Fibroblast of mammary gland (primary cell): ENCODE measurements around the gene GPR61.

Experiments
- DNase-seq: peaks from one replicate; pipeline ENCODE4 v3.0.0-alpha.2; 2010; ENCODE audit warnings: low read depth
- H3K4me3 ChIP-seq: 2 replicates; pipeline ENCODE4 v1.5.1; 2011; ENCODE audit warnings: low read depth, mild to moderate bottlenecking, low read length, moderate library complexity; ENCODE audit not compliant: control insufficient read depth
- TF ChIP-seq, protein P1 (sequence below): conservative IDR thresholded peaks from 2 replicates; pipeline ENCODE4 v1.5.1; 2011; ENCODE audit warnings: low read depth, low read length, inconsistent platforms; ENCODE audit not compliant: control insufficient read depth, insufficient read depth

Gene GPR61

DNA sequence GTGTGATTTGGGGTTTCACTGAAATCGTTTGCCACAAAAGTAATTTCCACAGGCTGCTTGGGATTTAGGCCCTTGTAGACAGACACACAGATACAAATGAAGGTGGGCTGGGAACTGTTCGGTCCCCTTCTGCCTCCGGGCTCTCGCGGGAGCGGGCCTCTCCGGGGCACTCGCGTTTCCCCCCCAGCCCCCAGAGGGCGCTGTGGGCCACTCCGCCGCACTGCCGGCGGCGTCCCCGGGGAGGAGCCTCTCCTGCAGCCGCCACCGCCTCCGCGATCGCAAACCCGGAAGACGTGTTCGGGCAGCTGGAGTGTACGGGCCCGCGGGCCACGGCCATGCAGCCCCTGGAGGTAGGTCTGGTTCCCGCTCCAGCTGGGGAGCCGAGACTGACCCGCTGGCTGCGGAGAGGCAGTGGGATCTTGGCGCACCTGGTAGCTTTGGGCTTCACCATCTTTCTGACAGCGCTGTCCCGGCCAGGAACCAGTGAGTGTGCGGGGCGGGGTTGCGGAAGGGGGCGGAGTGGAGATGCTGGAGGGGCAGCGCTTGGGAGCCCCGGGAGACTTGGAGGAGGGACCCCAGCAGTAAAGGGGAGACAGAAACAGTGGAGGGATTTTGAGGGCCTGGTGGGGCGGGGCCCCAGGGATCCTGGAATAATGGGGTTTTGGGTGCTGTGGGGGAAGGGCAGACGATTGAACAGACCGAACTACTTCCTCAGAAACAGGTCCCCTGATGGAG lies 45.7 kb upstream of the GPR61 start, which contains the start of gene CYB561D1:
Gene CYB561D1, plus strand, starts transcription at position 290 of the 735 bp plus-strand sequence. Its CDS starts 46 bp downstream, at position 336.
- H3K4me3 ChIP-seq, result peak within 1 kb of the TSS; percentile 79
- TF ChIP-seq, protein P1, sequence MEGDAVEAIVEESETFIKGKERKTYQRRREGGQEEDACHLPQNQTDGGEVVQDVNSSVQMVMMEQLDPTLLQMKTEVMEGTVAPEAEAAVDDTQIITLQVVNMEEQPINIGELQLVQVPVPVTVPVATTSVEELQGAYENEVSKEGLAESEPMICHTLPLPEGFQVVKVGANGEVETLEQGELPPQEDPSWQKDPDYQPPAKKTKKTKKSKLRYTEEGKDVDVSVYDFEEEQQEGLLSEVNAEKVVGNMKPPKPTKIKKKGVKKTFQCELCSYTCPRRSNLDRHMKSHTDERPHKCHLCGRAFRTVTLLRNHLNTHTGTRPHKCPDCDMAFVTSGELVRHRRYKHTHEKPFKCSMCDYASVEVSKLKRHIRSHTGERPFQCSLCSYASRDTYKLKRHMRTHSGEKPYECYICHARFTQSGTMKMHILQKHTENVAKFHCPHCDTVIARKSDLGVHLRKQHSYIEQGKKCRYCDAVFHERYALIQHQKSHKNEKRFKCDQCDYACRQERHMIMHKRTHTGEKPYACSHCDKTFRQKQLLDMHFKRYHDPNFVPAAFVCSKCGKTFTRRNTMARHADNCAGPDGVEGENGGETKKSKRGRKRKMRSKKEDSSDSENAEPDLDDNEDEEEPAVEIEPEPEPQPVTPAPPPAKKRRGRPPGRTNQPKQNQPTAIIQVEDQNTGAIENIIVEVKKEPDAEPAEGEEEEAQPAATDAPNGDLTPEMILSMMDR, result peak; percentile 65
- DNase-seq, result peak; percentile 71

DNA sequence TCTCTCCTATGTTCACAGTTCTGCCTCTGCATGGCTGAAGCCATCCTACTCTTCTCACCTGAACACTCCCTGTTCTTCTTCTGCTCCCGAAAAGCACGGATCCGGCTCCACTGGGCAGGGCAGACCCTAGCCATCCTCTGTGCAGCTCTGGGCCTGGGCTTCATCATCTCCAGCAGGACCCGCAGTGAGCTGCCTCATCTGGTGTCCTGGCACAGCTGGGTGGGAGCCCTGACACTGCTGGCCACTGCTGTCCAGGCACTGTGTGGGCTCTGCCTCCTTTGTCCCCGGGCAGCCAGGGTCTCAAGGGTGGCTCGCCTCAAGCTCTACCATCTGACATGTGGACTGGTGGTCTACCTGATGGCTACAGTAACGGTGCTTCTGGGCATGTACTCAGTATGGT lies 43.9 kb upstream of the GPR61 start:
- TF ChIP-seq, protein P1, result no peak
- no peak overlapping the region for H3K4me3 ChIP-seq
- no peak for DNase-seq

DNA sequence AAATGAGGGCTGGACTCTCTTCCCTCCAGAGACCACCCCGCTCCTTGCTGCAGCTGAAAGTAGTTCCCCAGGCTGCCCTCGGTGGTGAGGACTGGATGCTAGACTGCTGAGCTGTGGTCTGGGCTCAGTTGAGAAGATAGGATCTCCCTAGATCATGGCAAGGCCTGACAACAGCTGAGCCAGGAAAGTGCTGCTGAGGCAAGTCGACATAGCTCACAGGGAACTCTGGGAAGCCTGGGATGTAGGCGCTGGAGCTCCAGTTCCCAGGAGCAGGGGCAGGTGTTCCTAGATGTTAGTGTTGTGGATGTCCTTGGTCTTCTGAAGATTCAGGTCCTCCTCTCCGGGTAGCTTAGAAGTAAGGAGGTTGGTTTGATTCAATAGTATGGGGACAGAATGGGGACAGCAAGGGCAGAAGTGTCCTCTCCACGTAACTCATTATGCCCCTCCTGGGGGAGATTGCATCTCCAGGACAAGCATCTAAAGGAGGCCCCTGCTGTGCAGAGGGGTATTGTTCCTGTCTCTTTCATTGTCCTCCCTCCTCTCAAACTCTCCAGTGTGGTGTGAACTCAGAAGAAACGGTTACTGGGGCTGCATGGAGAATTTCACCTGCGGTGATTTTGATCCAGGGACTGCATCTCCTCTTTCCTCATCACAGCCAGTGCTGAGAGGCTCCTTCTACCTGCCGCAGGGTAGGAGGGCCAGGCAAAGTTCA lies 42.1 kb upstream of the GPR61 start:
- TF ChIP-seq, protein P1, result no peak
- no peak overlapping the region for H3K4me3 ChIP-seq
- no peak for DNase-seq

DNA sequence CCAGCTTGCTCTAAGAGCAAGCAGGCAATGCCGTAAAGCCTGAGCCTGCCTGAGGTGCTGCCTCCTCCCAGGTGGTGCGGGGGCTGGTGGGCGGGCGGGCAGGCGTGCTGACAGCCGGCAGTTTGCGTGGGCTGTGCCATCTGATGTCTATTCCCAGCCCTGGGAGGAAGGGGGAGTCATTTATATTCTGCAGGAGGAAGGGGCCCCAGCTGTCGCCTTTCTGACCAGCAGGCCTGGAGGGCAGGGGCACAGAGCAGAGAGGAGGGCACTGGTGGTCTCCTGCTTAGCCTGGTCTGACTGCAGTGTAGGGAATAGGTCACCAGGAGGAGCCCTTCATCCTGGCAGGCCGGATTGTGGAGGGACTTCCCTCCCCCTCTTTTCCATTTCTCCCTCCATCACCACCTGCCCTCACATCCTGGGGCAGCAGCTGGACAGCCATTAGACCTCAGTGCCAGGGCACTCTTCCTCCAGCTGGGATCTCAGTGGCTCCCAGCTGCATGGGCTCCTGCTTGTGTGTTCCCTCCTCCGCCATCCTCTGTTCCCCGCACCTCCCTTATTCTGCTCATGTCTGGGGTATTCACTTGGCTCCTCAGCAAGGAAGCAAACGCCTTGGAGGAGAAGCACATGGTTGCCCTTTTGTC lies 41.4 kb upstream of the GPR61 start:
- DNase-seq, result peak; percentile 34
- H3K4me3 ChIP-seq, result no peak overlapping the region
- TF ChIP-seq, protein P1, result peak; percentile 58

DNA sequence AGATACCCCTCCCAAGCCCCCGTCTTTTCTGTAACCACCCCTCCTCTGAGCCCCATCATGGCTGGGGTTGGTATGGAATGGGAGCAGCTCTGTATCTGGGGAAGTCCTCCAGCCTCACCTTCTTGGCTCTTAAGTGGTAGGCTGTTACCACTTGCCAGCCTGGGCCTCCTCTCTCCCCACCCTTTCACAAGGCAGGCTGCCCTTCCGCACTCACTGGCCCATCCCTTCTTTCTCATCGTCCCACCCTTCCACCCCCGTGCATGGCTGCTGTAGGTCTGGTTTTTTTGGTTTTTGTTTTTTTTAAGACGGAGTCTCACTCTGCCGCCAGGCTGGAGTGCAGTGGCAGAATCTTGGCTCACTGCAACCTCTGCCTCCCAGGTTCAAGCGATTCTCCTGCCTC lies 40.6 kb upstream of the GPR61 start:
- H3K4me3 ChIP-seq, result no peak overlapping the region
- DNase-seq, result no peak
- TF ChIP-seq, protein P1, result no peak

DNA sequence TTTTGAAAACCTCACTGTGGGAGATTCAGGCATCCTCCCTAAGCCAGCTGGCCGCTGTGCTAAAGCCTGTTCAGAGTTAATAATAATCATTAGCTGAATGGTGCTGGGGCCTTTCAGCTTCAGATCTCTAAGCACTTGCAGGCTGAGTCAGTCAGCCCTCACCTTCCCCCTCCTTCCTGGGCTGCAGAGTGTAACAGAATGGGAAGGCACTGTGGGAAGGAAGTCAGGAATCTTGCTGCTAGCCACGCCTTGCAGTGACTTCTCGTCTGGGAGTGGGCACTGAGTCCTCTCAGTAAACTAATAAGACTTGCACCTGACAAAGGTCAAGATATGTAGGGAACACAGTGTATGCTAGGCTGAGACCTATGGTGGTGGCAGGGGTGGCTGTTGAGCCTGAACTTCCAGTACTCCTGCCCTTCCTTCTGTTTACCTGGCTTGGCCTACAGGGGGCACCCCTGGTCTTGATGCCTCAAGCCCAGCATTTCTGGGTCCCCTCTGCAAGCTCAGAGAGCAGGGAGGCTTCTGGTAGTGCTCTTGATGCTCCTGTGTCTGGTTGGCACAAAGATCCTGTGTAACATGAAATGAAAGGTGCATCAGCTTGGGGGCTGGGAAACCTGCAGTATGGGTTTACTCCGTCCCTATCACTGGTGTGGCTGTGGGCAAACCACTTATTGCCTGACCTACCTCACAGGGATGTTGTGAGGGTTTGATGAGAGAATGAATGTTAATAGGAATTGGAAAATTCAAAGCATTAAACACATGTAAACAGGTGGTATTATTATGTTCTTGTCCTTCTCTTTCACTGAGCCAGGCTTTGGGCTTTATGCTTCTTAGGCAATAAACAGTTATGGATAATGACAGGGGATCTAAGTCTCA lies 39.8 kb upstream of the GPR61 start:
- H3K4me3 ChIP-seq, result no peak overlapping the region
- DNase-seq, result peak; percentile 61
- TF ChIP-seq, protein P1, result peak; percentile 63
